ENCODE measurements around the gene DHRS3. TPM values are rescaled to one million over a fixed set of nuclear protein-coding genes. Genes with fewer than 3 reads are reported as not detected.
A peak's percentile ranks its signal among the peaks of the same experiment; 100 is the strongest.

The DHRS3 gene
- total and polyA plus RNA-seq, 10 of the 15 experiments (the other 5 are each of a cell fraction or from before 2014, with no cell fraction given) = 0.23 to 29.7 (median 1.2) TPM

- no peak for FAIRE-seq
- Histone ChIP-seq H3K9me3 (replicated peaks; ENCODE audit: control insufficient read depth, insufficient read depth, low read length) (peaks cover 20% of the 10 kb centered on the region; the same call in 2 of the 3 replicates), H3K27ac (ENCODE audit: control insufficient read depth, insufficient read depth) (no peak overlapping the region), H2AFZ (ENCODE audit: control insufficient read depth, low read depth, low read length) (no peak overlapping the region), H3K36me3 (ENCODE audit: control insufficient read depth in 2 of 2, insufficient read depth in 2 of 2, low read length in 1 of 2) (no peaks in the 10 kb centered on the region), H3K9ac (ENCODE audit: control insufficient read depth, insufficient read depth, low read length) (no peak overlapping the region), H3K79me2 (ENCODE audit: control insufficient read depth, insufficient read depth, low read length) (no peaks in the 10 kb centered on the region), H3K4me1 (ENCODE audit: control insufficient read depth, insufficient read depth, low read length) (no peaks in the 10 kb centered on the region), H3K27me3 (replicated peaks in 1 of 2; ENCODE audit: control insufficient read depth in 2 of 2, insufficient read depth in 2 of 2, low read length in 1 of 2) (no peaks in the 10 kb centered on the region), H3K4me2 (ENCODE audit: control insufficient read depth, insufficient read depth) (no peak overlapping the region), H3K4me3 (no peak overlapping the region), H4K20me1 (ENCODE audit: control insufficient read depth, insufficient read depth) (no peaks in the 10 kb centered on the region)
- intact Hi-C loops (cut with micrococcal nuclease; ENCODE audit: unreplicated experiment) = no loop called here
- ChIA-PET SMC1A (ENCODE audit: uncharacterized antibody, unreplicated experiment) (no interaction called here), CTCF (no interaction called here), POLR2A (no interaction called here), RAD21 (ENCODE audit: unreplicated experiment) (no interaction called here)
- BruUV-seq (replicated peaks) = no TSS peak
- DNase-seq (ENCODE audit: low read depth, low spot score) = no peak
- 35% methylated on average over 7 of the region's 7 CpGs for WGBS (ENCODE audit: insufficient coverage, insufficient replicate concordance, low lambda C conversion rate, missing lambda C conversion rate)
- in situ Hi-C loops (cut with MboI) = no loop called here
- no peak for ATAC-seq
- TF ChIP-seq ESRRA (IDR thresholded peaks at IDR 0.05; ENCODE audit: low read length) = no peak
- no peak for TF ChIP-seq NFXL1 (IDR thresholded peaks at IDR 0.05; ENCODE audit: borderline replicate concordance)
- TF ChIP-seq ATF7 (IDR thresholded peaks at IDR 0.05; ENCODE audit: low read depth) = no peak
These were observed 56.9 kb downstream of the DHRS3 start for GRCh38 chr1:12561121-12561520.

GRCh38 chr1:12556957-12557935 is 60.8 kb downstream of the DHRS3 start:
- intact Hi-C loops (cut with micrococcal nuclease; ENCODE audit: unreplicated experiment) = no loop called here
- Histone ChIP-seq H3K79me2 (ENCODE audit: control insufficient read depth, insufficient read depth, low read length) (no peaks in the 10 kb centered on the region), H3K9me3 (replicated peaks; ENCODE audit: control insufficient read depth, insufficient read depth, low read length) (no peaks in the 10 kb centered on the region; the same call in 2 of the 3 replicates), H3K4me2 (ENCODE audit: control insufficient read depth, insufficient read depth) (no peak overlapping the region), H3K27me3 (replicated peaks in 1 of 2; ENCODE audit: control insufficient read depth in 2 of 2, insufficient read depth in 2 of 2, low read length in 1 of 2) (no peaks in the 10 kb centered on the region; a peak in 1 of 4 replicates), H3K4me3 (no peak overlapping the region), H3K36me3 (ENCODE audit: control insufficient read depth in 2 of 2, insufficient read depth in 2 of 2, low read length in 1 of 2) (no peaks in the 10 kb centered on the region), H3K4me1 (ENCODE audit: control insufficient read depth, insufficient read depth, low read length) (no peaks in the 10 kb centered on the region), H2AFZ (ENCODE audit: control insufficient read depth, low read depth, low read length) (no peak overlapping the region), H4K20me1 (ENCODE audit: control insufficient read depth, insufficient read depth) (no peaks in the 10 kb centered on the region), H3K27ac (ENCODE audit: control insufficient read depth, insufficient read depth) (no peak overlapping the region), H3K9ac (ENCODE audit: control insufficient read depth, insufficient read depth, low read length) (no peak overlapping the region)
- ChIA-PET SMC1A (ENCODE audit: uncharacterized antibody, unreplicated experiment) (no interaction called here), RAD21 (ENCODE audit: unreplicated experiment) (no interaction called here), CTCF (interaction anchor here (0.7 kb wide), 1 partner anchor 102 kb away, joined by 4 read pairs; no protein-coding TSS in a partner anchor), POLR2A (no interaction called here)
- TF ChIP-seq BCL3 (IDR thresholded peaks at IDR 0.05; ENCODE audit: borderline replicate concordance, insufficient read depth, low read depth, low read length, poor library complexity, severe bottlenecking) = peak; percentile 42
- no peak for TF ChIP-seq MTA3 (IDR thresholded peaks at IDR 0.05; ENCODE audit: borderline replicate concordance, low read length)
- no peak for TF ChIP-seq ZBTB4 (CRISPR knock-in tag; IDR thresholded peaks at IDR 0.05)
- no peak for TF ChIP-seq ZSCAN29 (IDR thresholded peaks at IDR 0.05)
- no TSS peak for BruUV-seq (replicated peaks)
- ATAC-seq (no peak), FAIRE-seq (no peak), DNase-seq (ENCODE audit: low read depth, low spot score) (no peak)
- 55% methylated on average over 17 of the region's 17 CpGs for WGBS (ENCODE audit: insufficient coverage, insufficient replicate concordance, low lambda C conversion rate, missing lambda C conversion rate)
- in situ Hi-C loops (cut with MboI) = no loop called here
